ENCODE measurements around the gene PPIL1.

The PPIL1 gene

DNA sequence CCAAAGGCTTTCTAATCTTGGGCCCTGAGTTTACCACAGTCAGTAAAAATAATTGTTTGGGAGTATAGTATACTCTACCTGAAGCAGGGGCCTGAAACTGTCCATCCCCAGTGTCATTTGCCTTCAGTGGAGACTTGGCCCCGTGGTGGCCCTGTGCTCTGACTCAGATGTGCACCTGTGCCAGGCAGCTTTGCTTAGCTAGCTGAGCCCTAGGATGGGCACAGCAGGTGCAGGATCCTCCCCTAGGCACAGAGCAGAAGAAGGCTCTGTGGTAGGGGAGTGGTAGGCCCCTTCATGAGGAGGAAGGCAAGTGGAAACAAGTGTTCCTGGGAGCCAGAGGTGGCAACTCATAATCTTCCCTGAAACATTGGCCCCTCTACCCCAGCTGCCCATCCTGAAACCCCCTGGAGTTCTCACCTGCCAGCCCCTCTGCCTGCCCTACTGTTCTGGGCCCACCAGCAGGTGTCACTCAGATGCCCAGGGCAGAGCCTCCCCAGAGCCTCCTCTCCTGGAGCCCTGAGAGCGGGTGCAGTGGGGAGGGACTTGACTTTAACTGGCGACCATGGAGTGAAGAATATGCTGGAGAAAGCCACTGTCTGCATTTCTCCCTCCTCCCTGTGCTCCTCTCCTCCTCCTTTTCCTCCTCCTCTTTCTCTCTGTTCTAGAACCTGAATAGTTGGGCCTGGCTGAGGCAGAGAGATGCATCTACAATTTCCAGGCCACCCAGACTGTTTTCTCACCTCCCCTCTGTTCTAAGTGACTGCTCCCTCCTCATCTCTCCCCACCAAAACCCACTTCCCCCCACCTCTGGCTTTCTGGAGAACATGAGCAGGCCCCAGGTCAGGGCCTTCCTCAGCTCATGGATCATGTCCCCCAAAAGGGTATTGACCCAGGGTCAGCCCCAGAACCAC, 38.2 kb downstream of the PPIL1 start:
- no peak for DNase-seq (ENCODE audit: low spot score)

DNA sequence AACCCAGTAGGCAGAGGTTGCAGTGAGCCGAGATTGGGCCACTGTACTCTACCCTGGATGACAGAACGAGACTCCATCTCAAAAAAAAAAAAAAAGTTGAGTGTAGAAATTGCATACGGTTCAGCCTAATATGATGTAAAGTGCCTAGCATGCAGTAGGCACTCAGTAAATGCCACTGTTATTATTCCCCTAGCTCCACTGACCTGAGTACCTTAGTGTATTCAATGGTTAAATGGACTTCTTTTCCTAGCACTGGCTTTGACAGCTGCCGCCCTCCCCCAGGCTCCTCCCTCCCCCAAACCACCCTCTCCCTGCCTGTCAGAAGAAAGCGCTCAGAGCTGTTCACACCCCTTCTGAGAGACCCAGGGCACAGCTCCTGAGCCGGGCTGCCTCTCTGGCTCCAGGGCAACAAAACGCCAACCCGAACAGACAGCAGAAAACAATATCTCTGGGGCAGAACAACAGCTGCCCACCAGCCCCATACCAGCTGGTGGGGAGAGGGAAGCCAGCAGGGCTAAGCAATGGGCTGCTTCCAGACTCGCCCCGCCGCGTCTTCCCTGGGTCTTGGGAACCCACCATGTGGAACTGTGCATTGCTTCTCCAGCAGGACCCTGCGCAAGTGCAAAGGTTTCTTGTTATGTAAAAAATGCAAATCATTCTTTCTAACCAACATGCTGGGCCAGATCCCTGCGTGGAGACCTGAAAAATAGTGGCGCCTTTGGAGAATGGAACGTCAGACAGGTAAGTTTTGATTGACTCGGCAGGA, 39.8 kb downstream of the PPIL1 start:
- no peak for DNase-seq (ENCODE audit: low spot score)

DNA sequence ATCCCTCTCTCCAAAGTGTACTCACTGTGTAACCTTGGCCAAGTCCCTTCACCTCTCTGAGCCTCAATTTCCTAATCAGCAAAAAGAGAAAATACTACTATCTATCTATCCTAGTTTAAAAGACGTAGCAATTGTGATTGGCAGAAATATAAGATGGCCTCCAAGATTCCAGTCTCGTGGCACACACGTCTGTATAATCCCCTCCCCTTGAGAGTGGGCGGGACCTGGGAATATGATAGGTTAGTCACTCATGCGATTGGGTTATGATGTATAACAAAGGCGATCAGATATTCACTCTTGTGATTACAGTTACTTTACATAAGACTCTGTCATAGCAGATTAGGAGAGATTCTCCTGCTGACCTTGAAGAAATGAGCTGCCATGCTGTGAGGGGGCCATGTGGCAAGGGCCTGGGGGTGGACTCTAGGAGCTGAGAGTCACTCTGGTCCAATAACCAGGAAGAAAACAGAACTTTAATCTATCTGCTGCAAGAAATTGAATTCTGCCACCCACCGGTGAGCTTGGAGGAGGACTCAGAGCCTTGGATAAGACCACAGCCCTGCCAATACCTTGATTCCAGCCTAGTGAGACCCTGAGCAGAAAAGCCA, 41.3 kb downstream of the PPIL1 start:
- no peak for DNase-seq (ENCODE audit: low spot score)

GRCh38 chr6:36832313-36832712, 42.3 kb downstream of the PPIL1 start:
- no peak for DNase-seq (ENCODE audit: low spot score)

DNA sequence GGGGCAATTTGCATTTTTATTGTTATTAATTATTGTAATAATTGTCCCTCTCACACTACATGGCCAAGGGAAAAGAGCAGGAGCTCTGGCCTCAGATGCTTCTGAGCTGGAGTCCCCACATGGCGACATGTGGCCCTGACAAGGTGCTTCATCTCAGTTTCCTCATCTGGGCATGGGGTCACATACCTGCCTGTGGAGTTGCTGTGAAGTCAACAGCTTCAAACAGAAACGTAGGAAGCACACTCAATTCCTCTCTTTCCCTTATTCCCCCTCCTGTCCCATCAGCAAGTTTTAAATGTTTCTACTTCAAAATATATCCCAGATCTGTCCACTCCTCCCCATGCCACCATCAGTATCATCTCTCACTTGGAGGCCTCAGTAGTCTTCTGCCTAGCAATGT, 44.0 kb downstream of the PPIL1 start:
- DNase-seq (ENCODE audit: low spot score), result no peak

GRCh38 chr6:36829919-36830544, 44.6 kb downstream of the PPIL1 start:
- no peak for DNase-seq (ENCODE audit: low spot score)

DNA sequence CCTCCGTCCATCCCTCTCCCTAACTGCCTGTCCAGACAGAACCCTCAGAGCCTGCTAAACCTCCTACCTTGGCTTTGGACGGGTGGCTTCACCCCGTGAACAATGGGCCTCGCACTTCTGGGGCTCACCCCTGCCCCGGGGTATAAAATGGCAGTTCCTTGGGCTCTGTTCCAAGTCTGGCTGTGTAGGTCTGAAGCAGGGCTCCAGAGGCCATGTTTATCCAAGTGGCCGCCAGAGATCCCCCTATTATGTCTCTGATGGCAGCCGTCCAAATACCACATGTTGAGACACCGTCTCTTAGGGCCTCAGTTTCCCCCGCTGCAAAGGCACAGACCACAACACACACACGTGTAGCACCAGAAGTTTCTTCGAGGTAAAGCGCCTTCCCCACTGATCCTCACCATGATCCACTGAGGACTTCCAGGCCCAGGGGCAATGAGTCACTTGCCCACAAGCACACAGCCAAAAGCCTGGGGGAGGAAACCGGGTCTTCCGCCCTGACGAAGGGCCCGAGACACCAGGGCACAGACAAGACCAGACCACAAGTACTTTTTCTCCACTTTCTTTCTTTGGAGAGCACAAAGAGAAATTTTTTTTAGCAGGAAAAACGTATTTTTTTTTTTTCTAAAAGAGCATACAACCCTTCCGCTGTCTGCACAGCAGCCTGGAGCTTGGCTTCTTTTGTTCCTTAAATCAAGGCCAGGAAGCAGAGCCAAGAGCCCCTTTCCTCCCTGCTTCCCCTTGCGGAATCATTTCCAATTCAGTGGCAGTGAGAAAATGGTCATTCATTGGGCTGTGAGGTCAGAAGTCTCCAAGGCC, 47.1 kb downstream of the PPIL1 start:
- DNase-seq (ENCODE audit: low spot score), result no peak

DNA sequence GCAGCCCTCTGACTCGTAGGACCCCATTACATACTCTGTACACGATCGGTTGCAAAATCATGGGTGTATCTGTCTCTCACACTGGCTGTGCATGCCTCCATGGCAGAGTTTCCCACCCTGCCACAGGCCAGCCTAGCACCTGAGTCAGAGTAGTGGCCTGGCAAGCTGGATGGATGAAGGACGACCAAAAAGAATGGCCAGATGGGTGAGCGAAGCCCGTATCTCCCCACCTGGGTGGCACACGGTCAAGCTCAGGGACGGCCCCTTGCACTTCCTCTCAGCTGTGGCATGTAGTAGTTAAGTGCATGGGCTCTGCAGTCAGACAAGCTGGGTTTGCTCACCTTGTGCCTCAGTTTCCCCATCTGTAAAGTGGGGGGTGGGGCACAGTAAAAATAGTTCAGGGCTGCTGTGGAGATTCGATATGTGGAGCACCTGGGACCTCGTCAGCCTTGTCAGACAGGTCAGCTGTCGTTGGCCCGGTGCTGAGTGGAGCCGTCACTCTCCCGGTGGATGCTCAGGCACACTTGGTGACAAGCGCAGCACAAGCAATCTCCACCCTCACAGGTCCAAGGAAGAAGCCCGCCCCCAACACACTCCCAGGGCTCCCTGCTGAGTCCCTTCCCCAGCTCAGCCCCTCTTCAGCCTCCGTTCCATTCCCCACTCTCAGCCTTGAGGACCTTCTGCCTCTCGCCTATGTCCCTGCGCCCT, 47.9 kb downstream of the PPIL1 start:
- no peak for DNase-seq (ENCODE audit: low spot score)

GRCh38 chr6:36825994-36826393, 48.6 kb downstream of the PPIL1 start:
- DNase-seq (ENCODE audit: low spot score), result no peak

DNA sequence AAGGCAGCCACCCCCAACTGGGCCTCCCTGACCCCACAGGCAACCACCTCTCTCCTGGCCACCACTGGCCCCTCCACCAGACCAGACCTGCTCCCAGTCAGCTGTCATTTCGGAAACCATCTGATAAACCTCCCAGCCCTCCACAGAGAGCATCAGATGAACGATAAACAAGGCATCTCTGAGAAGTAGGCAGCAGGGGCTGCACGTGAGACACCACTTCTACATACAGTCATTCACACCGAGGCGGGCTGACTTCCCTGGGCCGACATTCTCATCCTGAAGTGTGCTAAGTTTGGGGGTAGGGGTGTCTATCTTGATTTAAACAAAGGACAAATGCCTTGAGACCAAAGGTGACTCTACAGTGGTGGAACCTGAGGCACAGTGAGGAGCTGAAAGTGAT, 49.2 kb downstream of the PPIL1 start:
- no peak for DNase-seq (ENCODE audit: low spot score)

- no peak for DNase-seq (ENCODE audit: low spot score)
Observed at GRCh38 chr6:36824253-36824652, 50.4 kb downstream of the PPIL1 start.

DNA sequence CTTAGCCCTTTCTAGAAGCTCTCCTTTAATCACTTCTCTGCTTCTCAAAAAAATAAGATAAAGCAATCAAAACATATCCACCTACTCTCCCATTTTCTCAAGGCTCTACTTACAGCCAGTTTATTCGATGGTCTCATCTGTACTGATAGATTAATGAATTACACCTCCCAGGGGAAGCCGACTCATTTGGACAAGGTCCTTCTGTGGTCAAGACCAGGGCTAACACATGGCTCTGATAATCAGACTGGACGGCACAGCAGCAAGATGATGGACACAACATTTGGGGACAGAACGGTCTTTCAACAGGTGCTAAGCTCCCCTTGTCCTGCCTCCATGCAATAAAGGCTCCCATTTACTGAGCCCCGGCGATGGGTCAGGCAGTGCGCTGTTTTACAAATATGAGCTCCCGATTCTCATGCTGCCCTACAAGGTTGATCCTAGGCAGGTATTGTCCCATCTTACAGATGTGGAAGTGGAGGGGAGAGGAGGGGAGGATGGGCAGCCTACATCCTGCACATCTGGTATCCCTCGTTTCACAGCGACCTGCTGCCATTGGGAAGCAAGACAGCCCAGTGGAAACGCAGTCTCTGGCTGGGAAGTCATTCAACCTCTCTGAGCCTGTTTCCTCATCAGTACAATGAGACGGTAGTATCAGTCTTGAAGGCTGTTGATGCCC, 51.0 kb downstream of the PPIL1 start:
- no peak for DNase-seq (ENCODE audit: low spot score)

DNA sequence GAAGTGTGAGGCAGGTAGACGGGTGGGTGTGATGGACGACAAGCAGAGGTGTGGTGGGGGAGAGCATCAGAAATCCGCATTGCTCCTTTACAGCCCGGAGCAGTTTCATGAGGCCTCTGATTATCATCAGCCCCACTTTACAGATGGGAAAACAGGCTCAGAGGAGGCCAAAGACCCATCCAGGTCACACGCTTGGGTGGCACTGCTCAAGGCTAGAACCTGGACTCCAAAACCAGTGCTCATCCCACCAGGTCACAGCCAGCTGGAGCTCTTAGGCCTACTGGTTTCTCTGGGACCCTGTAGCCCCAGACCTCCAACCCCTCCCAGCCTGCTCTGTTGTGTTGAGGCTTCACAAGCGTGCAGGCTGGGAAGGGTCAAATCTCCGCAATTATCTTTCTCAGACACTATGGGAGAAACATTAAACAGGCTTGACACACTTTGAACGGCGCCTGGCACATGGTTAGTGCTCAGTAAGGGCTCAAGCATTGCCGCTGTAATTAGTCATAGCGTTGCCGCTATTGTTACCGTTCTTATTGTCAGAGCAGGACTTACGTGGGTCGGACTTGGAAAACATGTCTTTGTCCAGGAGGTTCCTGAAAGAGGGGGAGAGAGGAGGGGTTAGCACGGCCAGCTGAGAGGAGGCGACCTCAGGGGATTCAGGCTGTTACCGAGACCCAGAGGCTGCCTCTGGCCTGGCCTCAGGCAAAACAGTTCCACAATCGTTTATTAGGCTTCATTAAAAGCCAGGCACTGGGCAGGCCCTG, 51.9 kb downstream of the PPIL1 start:
- DNase-seq (ENCODE audit: low spot score), result no peak

DNA sequence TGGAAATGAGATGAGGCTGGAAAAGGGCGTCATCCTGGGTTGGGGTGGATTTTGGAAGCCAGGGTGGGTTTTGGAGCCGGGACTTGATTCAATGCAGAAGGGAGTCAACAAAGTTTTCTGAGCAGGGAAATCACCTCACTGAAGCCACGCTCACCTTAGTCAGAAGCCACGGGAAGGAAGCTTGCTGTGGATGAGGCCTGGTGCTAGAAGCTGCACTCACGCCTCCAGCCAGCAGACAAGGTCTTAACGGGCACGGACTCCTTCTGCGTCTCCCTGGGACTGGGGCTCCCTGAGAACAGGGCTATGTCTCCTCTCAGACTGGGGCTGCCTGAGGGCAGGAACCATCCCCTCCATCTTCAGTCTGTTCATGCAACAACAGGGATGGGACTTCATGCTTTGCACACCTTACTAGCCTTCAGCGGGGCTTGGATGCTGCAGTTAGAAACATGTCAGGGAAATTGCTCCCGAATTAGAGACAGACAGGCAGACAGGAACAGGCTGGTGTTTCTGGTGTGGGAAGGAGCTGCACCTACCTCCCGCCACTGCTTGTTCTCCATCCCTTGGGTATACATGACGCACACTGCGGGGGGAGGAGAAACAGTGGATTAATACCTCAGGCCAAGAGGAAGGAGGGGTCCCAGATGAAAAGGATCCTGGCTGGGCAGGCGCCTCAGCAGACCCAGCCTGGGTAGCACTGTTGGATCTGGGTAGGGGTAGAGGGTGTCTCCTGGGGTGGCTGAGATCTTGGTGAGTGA, 52.8 kb downstream of the PPIL1 start:
- DNase-seq (ENCODE audit: low spot score), result no peak

DNA sequence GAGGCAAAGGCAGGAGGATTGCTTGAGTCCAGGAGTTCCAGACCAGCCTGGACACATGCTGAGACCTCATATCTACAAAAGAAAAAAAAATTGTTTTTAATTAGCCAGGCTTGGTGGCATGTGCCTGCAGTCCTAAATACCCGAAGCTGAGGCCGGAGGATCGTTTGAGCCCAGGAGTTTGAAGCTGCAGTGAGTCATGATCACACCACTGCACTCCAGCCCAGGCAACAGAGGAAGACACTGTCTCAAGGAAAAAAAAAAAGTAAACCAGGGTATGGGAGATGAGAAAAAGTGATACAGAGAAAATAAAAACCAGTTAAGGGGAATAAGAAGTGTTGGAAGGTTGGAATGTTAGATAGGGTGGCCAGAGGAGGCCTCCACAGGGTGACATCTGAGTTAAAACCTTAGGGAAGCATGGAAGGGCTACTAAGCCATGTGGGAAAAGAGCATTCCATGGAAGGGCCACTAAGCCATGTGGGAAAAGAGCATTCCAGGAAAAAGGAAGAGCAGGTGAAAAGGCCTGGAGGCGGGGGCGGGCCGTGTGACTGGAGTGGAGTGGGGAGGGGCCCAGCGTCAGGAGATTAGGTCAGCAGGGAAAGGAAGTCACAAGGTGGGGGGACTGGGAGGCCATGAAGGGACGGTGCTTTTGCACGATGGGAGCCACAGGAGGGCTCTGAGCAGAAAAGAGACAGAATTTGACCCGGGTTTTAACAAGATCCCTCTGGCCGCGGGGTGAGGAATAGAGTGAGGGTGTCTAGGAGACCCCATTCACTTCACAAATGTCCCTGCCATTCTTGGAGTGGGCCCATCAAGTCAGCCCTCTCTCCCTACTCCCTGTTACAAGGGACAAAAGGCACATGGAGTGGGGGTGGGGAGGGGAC, 53.7 kb downstream of the PPIL1 start:
- DNase-seq (ENCODE audit: low spot score), result no peak

DNA sequence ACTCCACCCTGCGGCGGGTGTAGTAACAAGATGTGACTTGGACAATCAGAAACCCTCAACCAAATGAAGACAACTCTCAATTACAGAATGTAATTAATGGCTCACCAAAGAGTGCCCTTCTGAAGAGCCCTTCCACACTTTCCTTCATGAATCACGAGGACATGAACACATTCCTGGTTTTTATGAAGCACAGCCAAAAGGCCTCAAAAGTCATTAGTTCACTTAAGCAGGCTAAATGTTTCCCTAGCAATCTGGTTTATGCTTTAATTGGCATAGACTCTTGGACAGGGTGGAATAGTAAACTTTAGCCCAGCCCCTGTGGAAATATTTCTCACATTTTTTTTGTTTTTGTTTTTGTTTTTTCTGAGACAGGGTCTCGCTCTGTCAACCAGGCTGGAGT, 55.8 kb downstream of the PPIL1 start:
- no peak for DNase-seq (ENCODE audit: low spot score)

- DNase-seq (ENCODE audit: low spot score), result no peak
Observed at GRCh38 chr6:36817847-36818246, 56.8 kb downstream of the PPIL1 start.

Data from hematopoietic multipotent progenitor cell treated with erythropoietin and hydrocortisone succinate and interleukin-3 and kit ligand, for 15 days (in vitro differentiated cells).